SH-SY5Y (cell line): ENCODE measurements around the gene MANSC1.

Experiments used
- GATA2 ChIP-seq: IDR thresholded peaks from 2 replicates; pipeline ENCODE4 v1.6.1; 2011; ENCODE audit warnings: mild to moderate bottlenecking, low read depth, low read length
- GATA3 ChIP-seq: IDR thresholded peaks from 2 replicates; pipeline ENCODE4 v1.6.1; 2011; ENCODE audit warnings: low read depth, mild to moderate bottlenecking, low read length, moderate library complexity

GRCh38 chr12:12333407-12334366 is 16.4 kb downstream of the MANSC1 start:
- TF ChIP-seq GATA3 = no peak
- no peak for TF ChIP-seq GATA2
